Spleen (tissue), 11 donors: Measurements from ENCODE around the gene TTC27. TPM values are rescaled to one million over a fixed set of nuclear protein-coding genes. Genes with fewer than 3 reads are reported as not detected.

Experiments
- DNase-seq: peaks from one replicate; pipeline ENCODE4 v3.0.0-alpha.2; 2020
- H3K27ac ChIP-seq, 8 donors: fragments of 200-600 bp; sonication (generic) in 7 of 8; 1 replicate in 4 of 8; 2 replicates in 4 of 8; pipeline versions ENCODE4 v1.5.0 to v1.8.0; 2016 to 2021; ENCODE audit warnings: inconsistent platforms in 4 of 8, mild to moderate bottlenecking in 4 of 8, moderate library complexity in 1 of 8
- H3K27me3 ChIP-seq, 7 donors: fragments of 200-600 bp; sonication (generic) in 6 of 7; replicated peaks in 1 of 7; 1 replicate in 4 of 7; 2 replicates in 3 of 7; pipeline versions ENCODE4 v1.5.0 to v1.8.0; 2016 to 2021; ENCODE audit warnings: inconsistent platforms in 3 of 7, mild to moderate bottlenecking in 1 of 7
- H3K36me3 ChIP-seq, 6 donors: fragments of 200-600 bp; sonication (generic) in 5 of 6; 1 replicate in 4 of 6; 2 replicates in 2 of 6; pipeline versions ENCODE4 v1.5.0 to v1.8.0; 2016 to 2021; ENCODE audit warnings: inconsistent platforms in 2 of 6
- H3K4me1 ChIP-seq, 6 donors: fragments of 200-600 bp; sonication (generic) in 5 of 6; 1 replicate in 3 of 6; 2 replicates in 3 of 6; pipeline versions ENCODE4 v1.5.0 to v1.8.0; 2016 to 2021; ENCODE audit warnings: inconsistent platforms in 3 of 6
- H3K4me3 ChIP-seq, 8 donors: fragments of 200-600 bp; sonication (generic) in 7 of 8; 1 replicate in 4 of 8; 2 replicates in 4 of 8; pipeline versions ENCODE4 v1.5.0 to v1.8.0; 2016 to 2021; ENCODE audit warnings: inconsistent platforms in 4 of 8, mild to moderate bottlenecking in 4 of 8, moderate library complexity in 2 of 8
- H3K9me3 ChIP-seq, 8 donors: fragments of 200-600 bp; sonication (generic) in 7 of 8; 1 replicate in 4 of 8; 2 replicates in 4 of 8; pipeline versions ENCODE4 v1.5.0 to v1.8.0; 2016 to 2021; ENCODE audit warnings: inconsistent platforms in 4 of 8
- POLR2A ChIP-seq, 3 donors: fragments of 450-650 bp; IDR thresholded peaks; one replicate each; pipeline ENCODE4 v1.5.1; 2017; ENCODE audit warnings: antibody characterized with exemption in 3 of 3, mild to moderate bottlenecking in 1 of 3
- POLR2AphosphoS5 ChIP-seq, 3 donors: sonication (generic); formaldehyde crosslinking; IDR thresholded peaks; one replicate each; pipeline ENCODE4 v1.5.1; 2017; ENCODE audit warnings: antibody characterized with exemption in 3 of 3
- WGBS, 5 donors: extraction: QIAGEN DNeasy Blood & Tissue Kit in 3 of 5; methylation state at CpG; one replicate each; pipeline versions ENCODE4 v1.1.5 to v1.1.7; 2013 to 2018; 5-methylcytosine and 5-hydroxymethylcytosine counted together
- intact Hi-C: fragments of 100-400 bp; cut with DNase I; formaldehyde crosslinking; loops from one replicate; pipeline ENCODE4 v1.15.0; 2023; ENCODE audit warnings: low total_unique reads
- polyA plus RNA-seq, 3 donors: library from polyadenylated mRNA; stranded (reverse); fragments of 200-250 nt; gene quantifications; one replicate each; pipeline ENCODE4 v1.2.1, GENCODE V29; 2013
- total RNA-seq, 7 donors: library from RNA; depleted of rRNA in 3 of 7; stranded (reverse); fragments of >200 nt in 3 of 7; fragmentation: NEBNext Ultra II Directional in 4 of 7; extraction: Animal tissue kit (Norgen Biotek cat#: 25700) in 4 of 7; gene quantifications; one replicate each; pipeline versions ENCODE4 v1.1.0 to v1.2.1, GENCODE V29; 2016 to 2021
- TF ChIP-seq, protein P1 (sequence below), 11 experiments: fragments of 200-600 bp in 7 of 11; fragments of 450-650 bp in 4 of 11; sonication (generic) in 4 of 11; IDR thresholded peaks in 8 of 11; conservative IDR thresholded peaks in 3 of 11; 1 replicate in 7 of 11; 2 replicates in 4 of 11; pipeline versions ENCODE4 v1.4.0 to v1.8.0; 2016 to 2021; ENCODE audit warnings: antibody characterized with exemption in 11 of 11, inconsistent platforms in 4 of 11, mild to moderate bottlenecking in 1 of 11
- donor health status: healthy with polysubstance abuse.
- donor health status: DM: no; HTN: no; CAD: no; lungs with moderate emphysema.
- donor health status: DM: no; HTN: no; CAD: no.
- donor health status: Bipolar disorder and iron deficiency.
- donor health status: healthy.
- donor health status: DM: no; HTN: no; CAD: no.
- donor health status: DM: yes; HTN: yes; CAD: no.

Gene TTC27
- total and polyA plus RNA-seq, 10 donors = 9.0 to 28.5 (median 20.6) TPM

DNA sequence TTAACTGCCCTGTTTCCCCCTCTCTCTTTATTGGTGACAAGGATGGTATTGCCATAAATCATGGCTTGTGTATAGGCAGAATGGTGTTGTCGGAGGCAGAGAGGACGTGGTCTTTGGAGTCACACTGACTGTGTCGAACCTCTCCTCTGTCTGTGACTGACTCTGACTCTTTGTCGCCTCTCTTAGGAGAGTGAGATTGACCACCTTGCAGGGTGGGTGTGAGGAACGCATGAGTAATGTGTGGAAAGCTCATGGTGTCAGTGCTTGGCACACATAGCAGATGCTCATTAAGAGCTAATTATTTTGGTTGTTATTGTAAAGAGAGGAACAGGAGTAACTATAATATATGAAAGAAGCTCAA lies 145.6 kb downstream of the TTC27 start:
- no peak for DNase-seq
- no peak overlapping the region for H3K27ac ChIP-seq

DNA sequence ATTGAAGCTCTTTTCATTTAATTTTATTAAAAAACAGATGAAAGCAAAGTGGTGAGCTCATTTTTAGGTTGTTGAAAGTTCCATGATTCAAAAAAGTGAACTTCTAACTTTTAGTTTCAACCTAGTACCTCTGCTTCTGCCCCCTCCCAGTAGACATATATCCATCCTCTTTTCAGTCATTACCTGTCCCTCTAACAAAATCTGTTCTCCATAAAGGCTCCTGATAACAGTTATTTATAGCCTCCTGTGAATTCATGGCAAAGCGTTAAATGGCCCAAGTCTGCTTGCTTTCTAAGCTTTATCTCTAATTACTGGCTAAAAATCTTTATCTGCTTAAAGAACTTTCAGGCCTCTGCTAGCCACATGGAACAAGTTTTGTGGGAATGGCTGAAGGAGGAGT lies 148.1 kb downstream of the TTC27 start:
- Histone ChIP-seq H3K27me3 (no peaks in the 10 kb centered on the region), H3K9me3 (peaks cover 3 to 27% (median 20%) of the 10 kb centered on the region in 8 donors), H3K4me3 (no peak overlapping the region), H3K4me1 (no peaks in the 10 kb centered on the region), H3K27ac (no peak overlapping the region), H3K36me3 (peaks cover 0 to 40% (median 20%) of the 10 kb centered on the region in 6 donors)
- intact Hi-C loops = loop anchor here (5.0 to 10.0 kb wide), 2 partner anchors 596 to 809 kb away; no protein-coding TSS in a partner anchor
- DNase-seq = no peak
- WGBS, 5 donors = 92 to 100% (median 94%) methylated on average over 1 of the region's 1 CpG
- no peak for TF ChIP-seq POLR2AphosphoS5 (IDR thresholded peaks at IDR 0.05)

More for the DNA sequence above, 145.6 kb downstream of the TTC27 start:
- Histone ChIP-seq H3K4me1 (no peaks in the 10 kb centered on the region), H3K36me3 (peaks cover 0 to 14% (median under 1%) of the 10 kb centered on the region in 6 donors), H3K4me3 (no peak overlapping the region), H3K9me3 (peaks cover 0 to 3% (median under 1%) of the 10 kb centered on the region in 8 donors), H3K27me3 (no peaks in the 10 kb centered on the region)
- WGBS, 5 donors = 76 to 97% (median 92%) methylated on average over 5 of the region's 5 CpGs
- no peak for TF ChIP-seq POLR2AphosphoS5 (IDR thresholded peaks at IDR 0.05)
- TF ChIP-seq, protein P1, sequence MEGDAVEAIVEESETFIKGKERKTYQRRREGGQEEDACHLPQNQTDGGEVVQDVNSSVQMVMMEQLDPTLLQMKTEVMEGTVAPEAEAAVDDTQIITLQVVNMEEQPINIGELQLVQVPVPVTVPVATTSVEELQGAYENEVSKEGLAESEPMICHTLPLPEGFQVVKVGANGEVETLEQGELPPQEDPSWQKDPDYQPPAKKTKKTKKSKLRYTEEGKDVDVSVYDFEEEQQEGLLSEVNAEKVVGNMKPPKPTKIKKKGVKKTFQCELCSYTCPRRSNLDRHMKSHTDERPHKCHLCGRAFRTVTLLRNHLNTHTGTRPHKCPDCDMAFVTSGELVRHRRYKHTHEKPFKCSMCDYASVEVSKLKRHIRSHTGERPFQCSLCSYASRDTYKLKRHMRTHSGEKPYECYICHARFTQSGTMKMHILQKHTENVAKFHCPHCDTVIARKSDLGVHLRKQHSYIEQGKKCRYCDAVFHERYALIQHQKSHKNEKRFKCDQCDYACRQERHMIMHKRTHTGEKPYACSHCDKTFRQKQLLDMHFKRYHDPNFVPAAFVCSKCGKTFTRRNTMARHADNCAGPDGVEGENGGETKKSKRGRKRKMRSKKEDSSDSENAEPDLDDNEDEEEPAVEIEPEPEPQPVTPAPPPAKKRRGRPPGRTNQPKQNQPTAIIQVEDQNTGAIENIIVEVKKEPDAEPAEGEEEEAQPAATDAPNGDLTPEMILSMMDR (IDR thresholded peaks at IDR 0.05 in 8 of 11, conservative IDR thresholded peaks at IDR 0.05 in 3 of 11) = no peak
- TF ChIP-seq POLR2A (IDR thresholded peaks at IDR 0.05) = no peak
- intact Hi-C loops = loop anchor here (10.0 kb wide), 1 partner anchor 811 kb away; no protein-coding TSS in a partner anchor

DNA sequence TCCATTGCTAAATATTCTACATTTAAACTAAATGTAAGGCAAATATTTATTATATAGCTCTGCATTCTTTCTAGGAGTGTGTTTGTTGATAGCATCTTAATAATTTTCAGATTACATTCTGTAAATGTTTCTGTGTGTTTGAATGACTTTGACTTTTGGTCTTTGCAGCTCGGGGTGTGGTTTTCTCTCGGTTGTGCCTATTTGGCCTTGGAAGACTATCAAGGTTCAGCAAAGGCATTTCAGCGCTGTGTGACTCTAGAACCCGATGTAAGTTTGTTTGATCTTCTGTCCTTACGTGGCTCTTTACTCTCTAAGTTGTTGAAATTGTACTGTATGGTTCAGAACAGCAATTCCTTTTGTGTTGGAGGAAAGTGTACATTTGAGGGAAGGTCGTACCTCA lies 149.9 kb downstream of the TTC27 start:
- no peak overlapping the region for H3K4me3 ChIP-seq
- no peaks in the 10 kb centered on the region for H3K27me3 ChIP-seq
- intact Hi-C loops = loop anchor here (5.0 to 10.0 kb wide), 2 partner anchors 595 to 807 kb away; no protein-coding TSS in a partner anchor
- no peaks in the 10 kb centered on the region for H3K4me1 ChIP-seq
- H3K36me3 ChIP-seq = peaks cover 0 to 55% (median 27%) of the 10 kb centered on the region in 6 donors
- peaks cover 8 to 35% (median 28%) of the 10 kb centered on the region in 8 donors for H3K9me3 ChIP-seq
- no peak for DNase-seq
- 70 to 85% (median 78%) methylated on average over 6 of the region's 6 CpGs for WGBS, 5 donors
- TF ChIP-seq, protein P1 (IDR thresholded peaks at IDR 0.05 in 8 of 11, conservative IDR thresholded peaks at IDR 0.05 in 3 of 11) = no peak
- TF ChIP-seq POLR2A (IDR thresholded peaks at IDR 0.05) = no peak
- no peak for TF ChIP-seq POLR2AphosphoS5 (IDR thresholded peaks at IDR 0.05)
- H3K27ac ChIP-seq = no peak overlapping the region

DNA sequence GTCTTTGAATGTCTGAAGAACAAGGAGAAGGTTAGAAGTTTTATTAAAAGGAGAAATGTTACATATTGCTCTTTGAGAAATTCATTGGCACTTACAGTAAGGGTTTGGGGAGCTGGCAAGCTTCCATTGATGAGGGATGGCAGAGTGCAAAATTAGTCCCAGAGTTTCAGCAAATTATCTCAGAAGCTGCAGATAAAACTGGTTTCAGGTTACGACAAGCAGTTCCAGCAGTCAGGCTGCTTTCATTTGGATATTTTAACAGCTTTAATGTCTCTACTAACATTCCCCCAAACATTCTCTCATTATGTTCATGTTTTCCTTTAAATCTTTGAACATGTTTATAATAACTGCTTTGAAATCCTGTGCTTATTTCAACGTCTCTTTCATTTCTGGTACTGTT lies 153.1 kb downstream of the TTC27 start:
- no peak overlapping the region for H3K27ac ChIP-seq
- 96 to 99% (median 98%) methylated on average over 2 of the region's 2 CpGs for WGBS, 5 donors
- intact Hi-C loops = no loop called here

More for the DNA sequence above, 153.1 kb downstream of the TTC27 start:
- Histone ChIP-seq H3K4me3 (no peak overlapping the region), H3K27me3 (no peaks in the 10 kb centered on the region), H3K36me3 (peaks cover 0 to 87% (median 36%) of the 10 kb centered on the region in 6 donors), H3K9me3 (peaks cover 8 to 35% (median 29%) of the 10 kb centered on the region in 8 donors), H3K4me1 (no peaks in the 10 kb centered on the region)
- TF ChIP-seq POLR2AphosphoS5 (IDR thresholded peaks at IDR 0.05) (no peak), POLR2A (IDR thresholded peaks at IDR 0.05) (no peak)
- TF ChIP-seq, protein P1 (IDR thresholded peaks at IDR 0.05 in 8 of 11, conservative IDR thresholded peaks at IDR 0.05 in 3 of 11) = no peak
- no peak for DNase-seq
